ENCODE results near the gene ACADM. TPM values are rescaled to one million over a fixed set of nuclear protein-coding genes. Genes with fewer than 3 reads are reported as not detected.
"Not testable (repeated sequence)": the region's sequence is repeated elsewhere in the genome, so short reads cannot be mapped to it uniquely, and the experiment has no call there.

The ACADM gene
- total RNA-seq = 47.0 and 57.8 TPM in 2 replicates

DNA sequence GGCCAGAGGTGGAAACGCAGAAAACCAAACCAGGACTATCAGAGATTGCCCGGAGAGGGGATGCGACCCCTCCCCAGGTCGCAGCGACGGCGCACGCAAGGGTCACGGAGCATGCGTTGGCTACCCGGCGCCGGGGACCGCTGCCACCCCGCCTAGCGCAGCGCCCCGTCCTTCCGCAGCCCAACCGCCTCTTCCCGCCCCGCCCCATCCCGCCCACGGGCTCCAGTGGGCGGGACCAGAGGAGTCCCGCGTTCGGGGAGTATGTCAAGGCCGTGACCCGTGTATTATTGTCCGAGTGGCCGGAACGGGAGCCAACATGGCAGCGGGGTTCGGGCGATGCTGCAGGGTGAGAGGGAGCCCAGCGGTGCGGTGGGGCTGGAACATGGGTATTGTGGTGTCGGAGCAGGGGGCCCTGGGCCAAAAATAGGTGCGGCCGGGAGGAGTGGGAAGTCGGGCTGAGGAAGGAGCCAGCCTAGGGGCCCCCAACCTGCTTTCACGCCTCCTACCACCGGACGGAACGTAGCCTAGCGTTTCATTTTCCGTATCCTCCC, at the start of gene ACADM:
Gene ACADM, plus strand, starts transcription at position 238 of the 551 bp plus-strand sequence. Its CDS starts 79 bp downstream, at position 317.
- peak; percentile 85 for DNase-seq

GRCh38 chr1:75677443-75677842, 47.1 kb upstream of the ACADM start:
- no peak for DNase-seq

DNA sequence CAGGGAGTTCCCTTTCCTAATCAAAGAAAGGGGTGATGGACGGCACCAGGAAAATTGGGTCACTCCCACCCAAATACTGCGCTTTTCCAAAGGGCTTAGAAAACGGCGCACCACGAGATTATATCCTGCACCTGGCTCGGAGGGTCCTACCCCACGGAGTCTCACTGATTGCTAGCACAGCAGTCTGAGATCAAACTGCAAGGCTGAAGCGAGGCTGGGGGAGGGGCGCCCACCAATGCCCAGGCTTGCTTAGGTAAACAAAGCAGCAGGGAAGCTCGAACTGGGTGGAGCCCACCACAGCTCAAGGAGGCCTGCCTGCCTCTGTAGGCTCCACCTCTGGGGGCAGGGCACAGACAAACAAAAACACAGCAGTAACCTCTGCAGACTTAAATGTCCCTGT, 46.5 kb upstream of the ACADM start:
- DNase-seq = not testable (repeated sequence)

- DNase-seq = no peak
Measured at GRCh38 chr1:75690547-75690946, 34.0 kb upstream of the ACADM start.

- no peak for DNase-seq
Measured at GRCh38 chr1:75693551-75693950, 31.0 kb upstream of the ACADM start.

DNA sequence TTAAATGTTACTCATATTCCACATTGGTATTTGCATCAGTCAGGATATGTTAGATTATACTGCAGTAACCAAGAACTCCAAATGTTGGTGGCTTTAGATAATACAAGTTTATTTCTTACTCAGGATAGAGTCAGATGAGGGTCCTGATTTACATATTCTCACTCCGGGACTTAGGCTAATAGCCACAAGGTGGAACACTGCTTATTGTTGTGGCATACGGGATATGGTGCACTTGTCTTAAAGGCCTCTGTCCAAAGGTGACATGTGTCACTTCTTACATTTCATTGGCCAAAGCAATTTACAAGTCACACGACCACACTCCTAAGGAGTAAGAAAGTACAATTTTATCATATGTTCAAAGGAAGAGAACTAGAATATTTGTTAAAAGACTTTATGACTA, 28.5 kb upstream of the ACADM start:
- DNase-seq = no peak

DNA sequence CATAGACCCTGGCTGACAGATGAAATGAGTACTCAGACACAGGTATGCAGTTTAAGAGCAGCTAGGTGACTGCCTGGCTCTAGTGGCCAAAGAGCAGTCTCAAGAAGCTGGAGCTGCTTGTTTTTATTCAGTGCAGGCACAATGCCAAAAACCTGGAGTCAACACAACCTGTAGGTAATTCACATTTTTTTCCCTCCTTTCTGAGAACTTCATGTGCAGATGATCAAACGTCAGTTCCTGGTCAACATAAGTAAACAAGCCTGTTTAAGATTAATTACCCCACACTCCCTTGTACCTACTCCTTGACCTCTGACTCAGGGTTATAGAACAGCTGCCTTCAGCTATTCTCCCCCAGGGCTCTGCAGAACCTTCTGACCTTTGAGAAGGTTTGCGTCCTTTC, 17.3 kb upstream of the ACADM start:
- DNase-seq = no peak

GRCh38 chr1:75708910-75709309, 15.6 kb upstream of the ACADM start:
- no peak for DNase-seq

GRCh38 chr1:75710832-75711231, 13.7 kb upstream of the ACADM start:
- no peak for DNase-seq

- no peak for DNase-seq
Measured at GRCh38 chr1:75711846-75712245, 12.7 kb upstream of the ACADM start.

DNA sequence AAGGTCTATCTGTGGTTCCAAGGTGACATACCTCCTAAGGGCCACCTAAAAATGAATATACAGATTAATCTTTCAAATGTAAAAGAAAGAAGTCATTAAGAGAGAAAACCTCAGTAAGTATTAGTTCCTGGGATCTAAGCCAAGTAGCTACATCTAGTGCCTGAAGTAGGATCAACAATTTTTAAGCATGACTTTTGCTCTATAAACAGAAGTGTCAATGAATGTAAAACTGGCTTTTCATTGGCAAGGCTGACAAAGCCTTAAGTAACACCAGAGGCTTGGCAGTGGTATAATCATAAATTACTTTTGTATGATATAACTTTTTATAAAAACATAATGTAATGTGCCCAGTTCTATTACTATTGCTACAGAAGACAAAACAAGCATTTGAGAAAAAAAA, 12.2 kb upstream of the ACADM start:
- no peak for DNase-seq

DNA sequence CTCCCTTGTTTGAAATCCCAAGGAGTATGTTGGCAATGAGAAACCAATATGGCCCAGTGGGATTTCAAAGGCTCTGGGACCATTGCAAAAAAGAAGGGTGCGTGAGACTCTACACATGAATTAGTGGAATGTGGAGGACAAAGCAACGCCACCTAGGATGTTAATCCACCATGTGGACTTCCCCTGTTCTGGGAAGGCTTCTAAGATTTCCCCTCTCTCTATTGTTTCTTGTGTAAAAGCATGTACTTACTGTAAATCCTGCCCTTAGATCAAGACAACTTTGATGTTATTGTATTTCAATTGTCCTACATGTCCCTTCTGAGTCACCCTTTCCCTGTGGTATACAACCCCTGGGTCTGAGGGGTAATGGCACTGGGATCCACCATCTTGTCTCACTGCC, 4.7 kb upstream of the ACADM start:
- DNase-seq = no peak

- DNase-seq = no peak
Measured at GRCh38 chr1:75720325-75720724, 4.2 kb upstream of the ACADM start.

- DNase-seq = no peak
Measured at GRCh38 chr1:75720820-75721219, 3.7 kb upstream of the ACADM start.

DNA sequence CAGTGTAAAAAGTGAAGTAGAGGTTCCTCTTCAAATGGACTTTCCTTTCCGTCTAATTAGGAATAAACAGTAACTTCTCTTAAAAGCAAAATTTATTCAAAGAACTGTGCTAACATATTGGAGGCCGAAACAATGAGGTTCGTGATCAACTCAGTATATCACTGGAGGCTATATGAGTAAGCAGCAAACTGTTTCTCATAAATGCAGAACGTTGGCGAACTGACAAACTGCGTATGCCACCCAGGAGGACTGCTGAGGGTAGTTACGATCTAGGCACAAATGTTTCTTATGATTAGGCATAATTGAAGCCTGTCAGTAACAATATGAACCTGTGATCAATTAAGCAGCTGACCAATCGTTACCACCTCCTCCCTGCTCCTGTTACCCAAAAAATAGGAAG, 2.3 kb upstream of the ACADM start:
- DNase-seq = not testable (repeated sequence)

- no peak for DNase-seq
Measured at GRCh38 chr1:75722966-75723365, 1.5 kb upstream of the ACADM start.

GRCh38 chr1:75723989-75724471, 479 bp upstream of the ACADM start:
- DNase-seq = peak; percentile 84

GRCh38 chr1:75725266-75725665, 757 bp downstream of the ACADM start:
- peak; percentile 4 for DNase-seq

GRCh38 chr1:75725861-75726361, 1.4 kb downstream of the ACADM start:
- DNase-seq = peak; percentile 1

GRCh38 chr1:75727571-75727970, 3.1 kb downstream of the ACADM start:
- DNase-seq = no peak

- DNase-seq = no peak
Measured at GRCh38 chr1:75730432-75730831, 5.9 kb downstream of the ACADM start.

DNA sequence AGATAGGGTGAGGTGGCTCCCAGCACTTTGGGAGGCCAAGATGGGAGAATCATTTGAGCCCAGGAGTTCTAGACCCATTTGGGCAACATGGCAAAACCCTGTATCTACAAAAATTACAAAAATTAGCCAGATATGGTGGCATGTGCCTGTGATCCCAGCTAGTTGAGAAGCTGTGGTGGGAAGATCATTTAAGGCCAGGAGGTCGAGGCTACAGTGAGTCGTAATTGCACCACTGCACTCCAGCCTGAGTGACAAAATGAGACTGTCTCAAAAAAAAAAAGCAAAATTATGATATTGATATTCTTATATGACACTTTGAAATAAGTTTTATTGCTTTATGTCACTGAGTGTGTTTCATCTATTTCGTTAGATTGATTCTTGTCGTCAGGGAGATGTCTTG, 7.4 kb downstream of the ACADM start:
- DNase-seq = no peak

DNA sequence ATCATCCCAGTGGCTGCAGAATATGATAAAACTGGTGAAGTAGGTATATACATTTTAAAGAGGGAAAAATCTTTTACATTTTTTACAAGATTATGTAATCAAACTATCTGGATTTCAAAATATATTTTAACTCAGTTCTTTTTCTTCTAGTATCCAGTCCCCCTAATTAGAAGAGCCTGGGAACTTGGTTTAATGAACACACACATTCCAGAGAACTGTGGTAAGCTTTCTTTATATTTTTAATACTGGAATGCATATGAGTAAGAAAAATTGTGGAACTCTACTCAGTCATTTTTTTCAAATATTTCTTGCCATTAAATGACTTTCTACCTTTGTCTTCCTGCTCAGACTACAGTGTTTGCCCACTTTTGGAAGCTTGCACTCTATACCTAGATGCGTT, 8.2 kb downstream of the ACADM start:
- DNase-seq = no peak

GRCh38 chr1:75733661-75734060, 9.2 kb downstream of the ACADM start:
- DNase-seq = no peak

GRCh38 chr1:75736016-75736415, 11.5 kb downstream of the ACADM start:
- DNase-seq = no peak

Measured in dermis blood vessel endothelial cell (primary cell).